ENCODE results near the gene TRAP1. TPM values are rescaled to one million over a fixed set of nuclear protein-coding genes. Genes with fewer than 3 reads are reported as not detected.

TRAP1 gene
- total RNA-seq, 1 donor from 2014 or later: 65.4 TPM

GRCh38 chr16:3712861-3713372 lies 4.4 kb downstream of the TRAP1 start:
- no peak for DNase-seq

- no peak for DNase-seq
Measured at GRCh38 chr16:3706253-3707012, 10.9 kb downstream of the TRAP1 start.

- no peak for DNase-seq
Measured at GRCh38 chr16:3702082-3702481, 15.2 kb downstream of the TRAP1 start.

GRCh38 chr16:3701531-3701930 lies 15.8 kb downstream of the TRAP1 start:
- no peak for DNase-seq

- DNase-seq: no peak
Measured at GRCh38 chr16:3698941-3699340, 18.4 kb downstream of the TRAP1 start.

- no peak for DNase-seq
Measured at GRCh38 chr16:3696425-3697218, 20.7 kb downstream of the TRAP1 start.

DNA sequence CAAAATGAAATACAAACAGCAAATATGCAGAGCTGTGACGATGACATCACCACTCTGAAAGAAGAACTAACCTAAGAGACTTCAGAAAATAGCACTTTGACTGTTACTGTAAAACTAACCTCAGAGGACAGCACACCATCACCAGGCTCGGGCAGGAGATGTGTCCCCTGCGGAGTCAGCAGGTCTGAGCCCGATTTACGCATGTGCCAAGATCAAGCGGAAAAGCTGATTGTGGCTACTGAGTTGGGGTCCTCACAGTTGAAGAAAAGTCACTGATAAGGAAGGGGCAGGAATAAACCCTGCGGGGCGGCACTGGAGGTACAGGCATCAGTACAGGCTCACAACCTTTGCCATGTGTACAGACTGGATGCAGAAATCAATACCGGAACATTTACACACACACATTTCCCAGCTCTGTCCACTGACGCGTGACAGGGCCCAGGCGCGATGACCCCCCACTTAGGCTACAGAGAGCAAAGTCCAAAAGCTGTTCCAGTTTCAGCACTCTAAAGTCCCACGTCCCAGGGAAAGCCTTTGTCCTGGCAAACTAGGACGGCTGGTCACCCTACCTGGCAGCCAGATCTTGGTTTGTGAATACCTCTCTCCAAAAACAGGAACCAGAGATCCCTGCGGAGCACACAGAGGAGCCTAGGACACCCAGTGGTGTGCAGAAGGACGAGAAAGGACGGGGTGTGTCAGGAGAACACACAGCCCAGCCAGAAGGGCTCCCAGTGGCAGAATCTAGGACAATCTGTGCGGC lies 21.5 kb downstream of the TRAP1 start:
- no peak for DNase-seq

GRCh38 chr16:3694051-3694450 lies 23.3 kb downstream of the TRAP1 start:
- DNase-seq: no peak

- no peak for DNase-seq
Measured at GRCh38 chr16:3691761-3692160, 25.6 kb downstream of the TRAP1 start.

- DNase-seq: no peak
Measured at GRCh38 chr16:3690980-3691720, 26.2 kb downstream of the TRAP1 start.

- peak; percentile 82 for DNase-seq
Measured at GRCh38 chr16:3690470-3690928, 26.8 kb downstream of the TRAP1 start.

DNA sequence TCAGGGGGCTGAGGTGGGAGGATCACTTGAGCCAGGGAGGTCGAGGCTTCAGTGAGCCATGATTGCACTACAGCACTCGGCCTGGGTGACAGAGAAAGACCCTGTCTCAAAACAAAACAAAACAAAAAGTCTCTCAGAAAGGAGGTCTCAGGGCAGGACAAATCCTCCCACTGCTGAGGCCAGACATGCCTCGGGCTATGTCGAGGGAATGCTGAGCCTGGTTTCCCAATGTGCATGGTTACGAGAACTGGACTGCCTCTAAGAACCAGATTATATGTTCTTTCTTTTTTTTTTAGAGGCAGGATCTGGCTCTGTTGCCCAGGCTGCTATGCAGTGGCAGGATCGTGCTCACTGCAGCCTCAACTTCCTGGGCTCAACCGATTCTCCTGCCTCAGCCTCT lies 27.6 kb downstream of the TRAP1 start:
- no peak for DNase-seq

- no peak for DNase-seq
Measured at GRCh38 chr16:3687792-3688191, 29.5 kb downstream of the TRAP1 start.

DNA sequence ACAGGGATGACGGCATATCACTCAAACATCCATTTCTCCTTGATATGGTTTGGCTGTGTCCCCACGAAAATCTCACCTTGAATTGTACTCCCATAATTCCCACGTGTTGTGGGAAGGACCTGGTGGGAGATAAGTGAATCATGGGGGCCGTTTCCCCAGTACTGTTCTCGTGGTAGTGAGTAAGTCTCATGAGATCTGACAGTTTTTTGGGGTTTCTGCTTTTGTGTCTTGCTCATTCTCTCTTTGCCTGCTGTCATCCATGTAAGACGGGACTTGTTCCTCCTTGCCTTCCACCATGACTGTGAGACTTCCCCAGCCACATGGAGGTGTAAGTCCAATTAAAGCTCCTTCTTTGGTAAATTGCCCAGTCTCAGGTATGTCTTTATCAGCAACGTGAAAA lies 30.3 kb downstream of the TRAP1 start:
- no peak for DNase-seq

DNA sequence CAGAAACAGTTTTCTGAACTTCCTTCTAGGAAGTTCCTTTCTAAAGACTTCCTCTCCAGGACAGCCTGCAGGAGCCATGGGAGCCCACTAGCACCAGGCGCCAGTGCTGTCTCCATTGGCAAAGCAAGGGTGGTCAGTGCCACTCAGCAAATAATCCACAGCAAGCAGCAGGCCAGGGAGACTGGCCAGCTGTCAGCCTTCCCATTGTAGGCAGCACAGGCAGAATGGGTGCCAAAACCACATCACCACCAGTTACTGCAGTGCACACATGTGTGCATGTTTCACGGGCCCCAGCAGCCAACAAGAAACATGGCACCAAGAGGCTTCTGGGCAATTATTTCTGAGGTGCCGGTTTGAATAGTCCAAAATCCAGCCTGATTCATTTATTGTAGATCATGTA lies 36.1 kb downstream of the TRAP1 start:
- no peak for DNase-seq

DNA sequence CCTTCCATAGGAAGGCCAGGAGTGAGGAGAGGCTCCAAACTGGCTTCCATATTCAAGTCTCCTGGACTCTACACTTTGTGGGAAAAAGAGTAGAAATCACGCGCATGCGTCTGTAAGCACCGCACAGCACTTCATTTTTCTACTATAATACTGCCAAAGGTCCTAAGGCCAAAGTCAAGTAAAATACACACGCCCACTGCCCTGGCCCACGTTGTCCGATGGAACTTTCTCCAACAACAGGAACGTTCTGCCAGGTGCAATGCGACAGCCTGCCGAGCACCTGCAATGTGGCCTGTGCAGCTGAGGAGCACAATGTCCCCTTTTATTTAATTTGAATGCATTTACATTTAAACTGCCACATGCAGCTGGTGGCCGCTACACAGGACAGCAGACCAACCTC lies 39.3 kb downstream of the TRAP1 start:
- no peak for DNase-seq

DNA sequence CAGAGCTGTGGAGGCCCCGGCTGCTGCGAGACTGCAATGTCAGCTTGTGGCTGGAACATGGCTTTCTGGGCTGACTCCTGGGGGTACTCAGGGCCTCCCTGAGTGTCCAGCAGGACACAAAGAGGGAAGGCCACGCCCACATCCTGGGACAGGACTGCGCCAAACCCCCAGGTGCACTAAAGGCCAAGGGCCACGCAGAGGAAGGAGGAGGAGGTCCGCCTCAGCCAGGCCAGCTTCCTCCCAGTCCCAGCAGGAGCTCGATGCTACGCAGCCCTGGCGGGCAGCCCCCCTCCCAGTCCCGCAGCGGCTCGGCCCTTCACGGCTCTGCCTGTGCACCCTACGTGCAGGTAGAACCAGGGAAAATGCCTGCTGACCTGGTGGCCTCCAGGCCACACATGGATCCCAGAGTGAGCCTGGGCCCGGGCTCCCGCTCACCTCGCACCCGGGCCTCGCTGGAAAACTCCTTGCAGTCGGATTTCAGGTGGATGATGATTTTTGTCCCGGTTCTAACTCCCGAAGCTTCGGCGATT lies 41.7 kb downstream of the TRAP1 start:
- DNase-seq: no peak

DNA sequence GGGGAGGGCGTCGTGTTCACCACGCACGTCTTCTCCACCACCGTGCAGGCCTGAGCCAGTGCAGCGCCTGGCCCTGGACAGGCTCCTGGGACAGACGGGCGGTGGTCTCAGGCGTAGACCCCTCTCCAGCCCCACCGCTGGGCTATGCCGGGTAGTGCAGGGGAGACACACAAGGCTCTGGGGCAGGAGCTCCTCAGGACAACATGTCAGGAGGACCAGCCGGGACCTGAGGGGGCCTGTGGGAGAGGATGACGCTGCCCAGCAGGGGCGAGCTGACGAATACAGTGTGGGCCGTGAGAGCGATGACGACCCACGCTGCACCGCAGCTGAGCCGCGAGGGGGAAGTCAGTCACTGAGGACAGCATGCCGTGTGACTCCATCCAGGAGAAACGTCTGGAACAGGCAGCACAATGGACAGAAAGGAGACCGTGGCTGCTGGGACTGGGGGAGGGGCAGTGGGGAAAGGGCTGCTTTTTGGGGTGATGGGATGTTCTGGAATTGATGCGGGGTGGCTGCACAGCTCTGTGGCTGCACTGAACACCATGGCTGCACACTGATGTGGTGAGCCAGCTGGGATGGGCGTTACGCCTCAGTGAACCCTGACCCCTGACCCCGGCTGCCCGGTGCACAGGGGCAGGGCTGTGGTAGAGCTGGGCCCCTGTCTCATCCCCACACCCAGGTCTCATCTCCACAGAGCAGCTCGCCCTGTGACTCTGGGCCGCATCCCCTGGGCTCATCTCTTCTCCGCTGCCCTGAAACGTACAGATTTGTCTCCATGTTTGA lies 42.6 kb downstream of the TRAP1 start:
- no peak for DNase-seq

- DNase-seq: no peak
Measured at GRCh38 chr16:3673676-3674377, 43.5 kb downstream of the TRAP1 start.

DNA sequence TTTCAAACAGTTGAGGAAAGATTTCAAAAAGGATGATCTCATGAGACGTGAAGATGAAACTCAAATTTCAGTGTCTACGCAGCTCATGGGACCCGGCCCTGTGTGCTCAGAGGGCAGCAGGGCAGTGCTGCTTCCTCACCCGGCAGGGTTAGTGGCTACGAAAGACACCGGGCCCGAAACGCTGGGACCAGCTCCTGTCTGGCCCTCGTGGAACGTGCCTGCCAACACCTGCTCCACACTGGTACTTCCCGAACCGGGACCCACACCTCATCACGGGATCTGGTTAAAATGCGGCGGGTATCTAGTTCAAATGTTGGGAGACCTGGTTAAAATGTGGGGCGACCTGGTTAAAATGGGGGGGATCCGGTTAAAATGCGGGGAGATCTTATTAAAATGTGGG lies 44.1 kb downstream of the TRAP1 start:
- no peak for DNase-seq

Measured in occipital lobe (tissue), 2 donors.